Erythroblast (primary cell): ENCODE measurements around the gene CLTCL1.
A peak's percentile ranks its signal among the peaks of the same experiment; 100 is the strongest.
"Not testable (repeated sequence)": the region's sequence is repeated elsewhere in the genome, so short reads cannot be mapped to it uniquely, and the experiment has no call there.

Experiments used
- DNase-seq, 2 experiments: peaks; one replicate each; lab custom pipeline; 2025; lab: John Stamatoyannopoulos, UW
- GATA1 ChIP-seq: IDR thresholded peaks from 2 replicates; pipeline ENCODE4 v1.6.1; 2011; ENCODE audit warnings: low read depth, mild to moderate bottlenecking, control low read depth, low read length, moderate library complexity
- POLR2A ChIP-seq: IDR thresholded peaks from 2 replicates; pipeline ENCODE4 v1.6.1; 2011; ENCODE audit warnings: mild to moderate bottlenecking, low read length

Gene CLTCL1

DNA sequence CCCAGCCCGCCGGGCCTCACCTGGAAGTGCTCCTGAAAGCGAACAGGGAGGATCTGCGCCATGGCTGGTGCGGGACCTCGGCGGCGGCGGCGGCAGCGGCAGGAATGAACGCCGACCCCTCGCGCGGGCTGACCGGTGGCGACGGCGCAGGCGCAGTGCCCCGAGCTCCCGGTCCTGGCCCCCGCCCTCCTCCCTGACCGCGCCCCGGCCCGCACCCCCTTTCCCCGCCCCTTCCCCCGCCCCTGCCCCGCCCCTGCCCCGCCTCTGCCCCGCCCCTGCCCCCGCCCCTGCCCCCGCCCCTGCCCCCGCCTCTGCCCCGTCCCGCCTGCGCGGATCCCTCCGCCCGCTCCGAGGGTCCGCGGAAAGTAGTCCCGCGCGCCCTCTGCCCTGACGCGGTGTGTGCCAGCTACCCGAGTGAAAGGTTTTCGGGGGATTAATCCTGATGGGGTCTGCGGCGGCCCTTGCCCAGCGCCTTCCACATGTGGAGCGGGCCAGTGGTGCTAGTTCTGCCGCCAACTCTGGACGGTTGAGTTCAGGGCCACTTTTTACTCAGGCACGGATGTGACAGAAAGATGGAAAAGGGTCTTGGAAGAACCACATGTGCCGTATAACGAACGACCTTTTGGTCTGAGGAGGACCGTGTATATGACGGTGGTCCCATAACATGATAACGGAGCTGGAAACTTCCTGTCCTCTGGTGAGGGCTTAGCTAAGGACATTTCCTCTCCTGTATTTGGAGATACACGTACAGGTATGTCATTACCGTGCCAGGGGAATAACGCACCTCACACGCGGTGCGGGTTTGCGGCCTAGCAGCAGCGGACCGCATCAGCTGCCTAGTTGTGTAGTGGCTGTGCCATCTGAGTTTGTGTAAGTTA is at the start of gene CLTCL1:
Gene CLTCL1 (minus strand): TSS at position 140 of the 878 bp plus-strand sequence. CDS start 78 bp downstream, at position 62.
- no peak for TF ChIP-seq POLR2A
- TF ChIP-seq GATA1 = no peak
- DNase-seq = peak; percentile 83 to 86

DNA sequence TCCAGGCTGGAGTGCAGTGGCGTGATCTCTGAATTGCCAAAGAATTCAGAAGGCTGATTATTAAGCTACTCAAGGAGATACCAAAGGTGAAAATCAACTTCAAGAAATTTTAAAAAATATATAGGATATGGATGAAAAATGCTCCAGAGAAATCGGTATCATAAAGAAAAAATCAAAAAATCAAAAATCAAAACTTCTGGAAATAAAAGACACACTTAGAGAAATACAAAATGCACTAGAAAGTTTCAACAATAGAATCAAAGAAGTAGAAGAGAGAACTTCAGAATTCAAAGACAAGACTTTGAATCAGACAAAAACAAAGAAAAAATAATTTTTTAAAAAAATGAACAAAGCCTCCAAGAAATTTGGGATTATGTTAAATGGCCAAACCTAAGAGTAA is 45.6 kb upstream of the CLTCL1 start:
- no peak for TF ChIP-seq POLR2A
- no peak for DNase-seq

GRCh38 chr22:19336133-19337075 is 44.9 kb upstream of the CLTCL1 start:
- no peak for DNase-seq
- no peak for TF ChIP-seq GATA1
- TF ChIP-seq POLR2A = no peak

- TF ChIP-seq POLR2A = no peak
- no peak for TF ChIP-seq GATA1
- DNase-seq = no peak
Observed at GRCh38 chr22:19331975-19332374, 40.5 kb upstream of the CLTCL1 start.

- TF ChIP-seq GATA1 (no peak), POLR2A (no peak)
Observed at GRCh38 chr22:19331474-19331873, 40.0 kb upstream of the CLTCL1 start.

DNA sequence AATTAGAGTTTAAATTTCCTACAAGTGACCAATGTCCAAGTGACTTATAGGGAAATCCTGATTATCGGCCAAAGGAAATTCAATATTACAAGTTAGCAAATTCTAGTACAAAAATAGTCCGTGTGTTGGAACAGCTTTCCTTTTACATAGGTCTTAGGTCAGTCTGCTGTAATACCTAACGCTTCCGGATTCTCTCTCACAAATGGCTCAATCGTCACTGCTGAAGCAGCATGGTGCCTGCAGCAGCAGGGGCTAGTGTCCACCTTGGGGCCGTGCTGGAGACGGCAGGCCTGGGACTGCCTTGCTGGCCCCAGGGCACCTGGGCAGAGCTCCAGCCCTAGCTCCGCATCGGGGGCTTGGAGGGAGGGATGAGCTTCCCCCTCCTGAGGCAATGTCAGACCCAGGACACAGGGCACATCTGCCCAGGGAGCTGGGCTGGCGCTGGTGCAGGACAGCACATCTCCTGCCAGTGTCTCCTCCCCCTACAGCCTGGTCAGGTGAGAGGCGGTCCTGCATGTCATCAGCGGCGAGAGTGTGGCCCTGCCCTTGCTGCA is 39.4 kb upstream of the CLTCL1 start:
- TF ChIP-seq GATA1 (no peak), POLR2A (no peak)
- DNase-seq = no peak

More at GRCh38 chr22:19331474-19331873, 40.0 kb upstream of the CLTCL1 start:
- no peak for DNase-seq

DNA sequence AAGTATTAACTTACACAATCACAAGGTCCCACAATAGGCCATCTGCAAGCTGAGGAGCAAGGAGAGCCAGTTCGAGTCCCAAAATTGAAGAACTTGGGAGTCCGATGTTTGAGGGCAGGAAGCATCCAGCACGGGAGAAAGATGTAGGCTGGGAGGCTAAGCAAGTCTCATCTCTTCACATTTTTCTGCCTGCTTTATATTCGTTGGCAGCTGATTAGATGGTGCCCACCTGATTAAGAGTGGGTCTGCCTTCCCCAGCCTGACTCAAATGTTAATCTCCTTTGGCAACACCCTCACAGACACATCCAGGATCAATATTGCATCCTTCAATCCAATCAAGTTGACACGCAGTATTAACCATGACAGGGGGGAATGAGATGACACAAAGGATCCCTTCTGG is 38.7 kb upstream of the CLTCL1 start:
- not testable (repeated sequence) for DNase-seq

- TF ChIP-seq POLR2A (no peak), GATA1 (no peak)
- DNase-seq = no peak
Observed at GRCh38 chr22:19329454-19329853, 37.9 kb upstream of the CLTCL1 start.

GRCh38 chr22:19325296-19325948 is 33.9 kb upstream of the CLTCL1 start:
- TF ChIP-seq POLR2A (no peak), GATA1 (no peak)
- no peak for DNase-seq

- not testable (repeated sequence) for DNase-seq
Observed at GRCh38 chr22:19323420-19323819, 31.9 kb upstream of the CLTCL1 start.

- no peak for DNase-seq
- TF ChIP-seq POLR2A (no peak), GATA1 (no peak)
Observed at GRCh38 chr22:19321757-19322156, 30.2 kb upstream of the CLTCL1 start.

GRCh38 chr22:19320136-19320535 is 28.6 kb upstream of the CLTCL1 start:
- DNase-seq = not testable (repeated sequence)

GRCh38 chr22:19319281-19319680 is 27.8 kb upstream of the CLTCL1 start:
- no peak for DNase-seq
- TF ChIP-seq POLR2A = no peak
- TF ChIP-seq GATA1 = no peak

GRCh38 chr22:19317865-19318264 is 26.3 kb upstream of the CLTCL1 start:
- no peak for DNase-seq
- TF ChIP-seq GATA1 (no peak), POLR2A (no peak)

DNA sequence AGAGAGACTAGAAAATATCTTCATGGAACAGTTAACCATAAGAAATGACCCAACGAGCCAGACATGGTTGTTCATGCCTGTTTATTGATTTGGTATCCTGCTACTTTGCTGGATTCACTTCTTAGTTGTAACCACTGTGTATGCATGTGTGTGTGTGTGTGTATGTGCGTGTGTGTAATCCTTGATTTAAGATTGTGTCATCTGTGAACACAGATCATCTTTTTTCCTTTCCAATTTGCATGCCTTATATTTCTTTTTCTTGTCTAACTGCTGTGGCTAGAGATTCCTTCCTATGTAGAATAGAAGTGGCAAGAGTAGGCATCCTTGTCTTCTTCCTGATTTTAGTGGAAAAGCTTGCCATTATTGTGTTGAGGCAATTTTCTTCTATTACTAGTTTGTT is 16.4 kb upstream of the CLTCL1 start:
- no peak for TF ChIP-seq POLR2A
- no peak for TF ChIP-seq GATA1
- no peak for DNase-seq

GRCh38 chr22:19306535-19306934 is 15.0 kb upstream of the CLTCL1 start:
- DNase-seq = not testable (repeated sequence)
